H1 (cell line): ENCODE results near the gene NELL1. TPM values are rescaled to one million over a fixed set of nuclear protein-coding genes. Genes with fewer than 3 reads are reported as not detected.

Experiments
- CTCF ChIA-PET: fragments of 300-600 bp; sonication (Branson Sonifier 250); formaldehyde crosslinking; loops from one replicate; lab custom pipeline; 2021; ENCODE audit not compliant: partially characterized antibody; lab: Charles Lee
- POLR2A ChIA-PET: fragments of 300-600 bp; sonication (Branson Sonifier 250); formaldehyde crosslinking; loops from one replicate; lab custom pipeline; 2021; ENCODE audit warnings: inconsistent platforms; ENCODE audit not compliant: partially characterized antibody; lab: Charles Lee
- DNase-seq, 2 experiments: peaks; one replicate each; pipeline versions ENCODE4 v3.0.0 to v3.0.0-alpha.2; 2010 to 2022; ENCODE audit warnings: low spot score in 2 of 2, low read depth in 1 of 2, mixed read lengths in 1 of 2
- FAIRE-seq: peaks from 2 replicates; lab custom pipeline; 2011; peaks lifted over from hg19 to GRCh38; lab: Jason Lieb, UNC
- H2AFZ ChIP-seq: 2 replicates; pipeline ENCODE4 v1.8.1; 2012; ENCODE audit warnings: low read length, inconsistent platforms
- H2AK5ac ChIP-seq: 2 replicates; pipeline ENCODE4 v1.6.1; 2013; ENCODE audit warnings: low read depth, low read length
- H2BK120ac ChIP-seq: replicated peaks from 2 replicates; pipeline ENCODE3; 2013; ENCODE audit warnings: low read depth, low read length, inconsistent platforms
- H2BK12ac ChIP-seq: 2 replicates; pipeline ENCODE4 v1.6.1; 2013; ENCODE audit warnings: low read depth, low read length
- H2BK15ac ChIP-seq: 2 replicates; pipeline ENCODE4 v1.6.1; 2013; ENCODE audit warnings: low read length
- H2BK20ac ChIP-seq: 2 replicates; pipeline ENCODE4 v1.6.1; 2013; ENCODE audit warnings: low read length
- H2BK5ac ChIP-seq: 2 replicates; pipeline ENCODE4 v1.6.1; 2013; ENCODE audit warnings: low read depth, low read length
- H3K14ac ChIP-seq: 2 replicates; pipeline ENCODE4 v1.6.1; 2013; ENCODE audit warnings: inconsistent platforms; ENCODE audit not compliant: insufficient read length
- H3K18ac ChIP-seq: 2 replicates; pipeline ENCODE4 v1.6.1; 2013; ENCODE audit warnings: low read length; ENCODE audit errors: extremely low read depth
- H3K23ac ChIP-seq: 2 replicates; pipeline ENCODE4 v1.6.1; 2013; ENCODE audit warnings: inconsistent platforms; ENCODE audit not compliant: insufficient read length
- H3K23me2 ChIP-seq: 2 replicates; pipeline ENCODE4 v1.6.1; 2013; ENCODE audit warnings: low read depth, low read length
- H3K27ac ChIP-seq: 2 replicates; pipeline ENCODE4 v1.6.1; 2011; ENCODE audit warnings: low read depth, low read length, inconsistent platforms
- H3K27me3 ChIP-seq, 4 experiments: replicated peaks in 1 of 4; 1 replicate in 1 of 4; 2 replicates in 3 of 4; pipeline versions ENCODE4 v1.6.1 to v1.8.1; 2011 to 2013; ENCODE audit warnings: low read length in 3 of 4, mild to moderate bottlenecking in 3 of 4, inconsistent platforms in 2 of 4, mixed read lengths in 2 of 4, moderate library complexity in 1 of 4; ENCODE audit not compliant: control insufficient read depth in 3 of 4, insufficient read depth in 3 of 4; ENCODE audit errors: extremely low read depth in 1 of 4
- H3K36me3 ChIP-seq, 4 experiments: 2 replicates each; pipeline versions ENCODE4 v1.6.1 to v1.8.1; 2011 to 2013; ENCODE audit warnings: mild to moderate bottlenecking in 4 of 4, low read length in 3 of 4, moderate library complexity in 2 of 4, control low read depth in 1 of 4, inconsistent platforms in 1 of 4; ENCODE audit not compliant: insufficient read depth in 4 of 4, control insufficient read depth in 2 of 4
- H3K4ac ChIP-seq: replicated peaks from 2 replicates; pipeline ENCODE3; 2013; ENCODE audit warnings: low read length, low read depth, mixed read lengths, inconsistent platforms; ENCODE audit not compliant: insufficient read length
- H3K4me1 ChIP-seq, 4 experiments: replicated peaks in 1 of 4; 1 replicate in 1 of 4; 2 replicates in 3 of 4; pipeline versions ENCODE4 v1.6.1 to v1.8.1; 2011 to 2013; ENCODE audit warnings: low read length in 3 of 4, inconsistent platforms in 2 of 4, mixed read lengths in 1 of 4; ENCODE audit not compliant: insufficient read depth in 4 of 4, control insufficient read depth in 3 of 4
- H3K4me2 ChIP-seq, 2 experiments: 2 replicates each; pipeline versions ENCODE4 v1.6.1 to v1.8.1; 2011 to 2013; ENCODE audit warnings: low read depth in 2 of 2, low read length in 2 of 2, control low read depth in 1 of 2, inconsistent platforms in 1 of 2, mild to moderate bottlenecking in 1 of 2; ENCODE audit not compliant: insufficient read depth in 1 of 2
- H3K4me3 ChIP-seq, 4 experiments: fragments of 200-600, 300-600 bp in 1 of 4; sonication (generic), shearing (Covaris generic), sonication (Bioruptor Twin) in 1 of 4; 2 replicates each; pipeline versions ENCODE4 v1.5.1 to v1.8.1; 2011 to 2016; ENCODE audit warnings: low read length in 4 of 4, low read depth in 3 of 4, control low read depth in 2 of 4, inconsistent platforms in 2 of 4, mild to moderate bottlenecking in 2 of 4, mixed read lengths in 1 of 4, moderate library complexity in 1 of 4; ENCODE audit not compliant: insufficient read depth in 2 of 4; ENCODE audit errors: extremely low read depth in 1 of 4
- H3K56ac ChIP-seq: replicated peaks from 2 replicates; pipeline ENCODE3; 2013; ENCODE audit warnings: low read depth, mild to moderate bottlenecking, mixed read lengths, low read length, inconsistent platforms; ENCODE audit not compliant: insufficient read length
- H3K79me1 ChIP-seq: 2 replicates; pipeline ENCODE4 v1.6.1; 2013; ENCODE audit warnings: low read depth, low read length, control low read depth
- H3K79me2 ChIP-seq, 2 experiments: 2 replicates each; pipeline versions ENCODE4 v1.6.1 to v1.8.1; 2012 to 2013; ENCODE audit warnings: low read length in 2 of 2, mild to moderate bottlenecking in 2 of 2, inconsistent platforms in 1 of 2; ENCODE audit not compliant: insufficient read depth in 2 of 2, control insufficient read depth in 1 of 2
- H3K9ac ChIP-seq, 4 experiments: replicated peaks in 1 of 4; 1 replicate in 1 of 4; 2 replicates in 3 of 4; pipeline versions ENCODE4 v1.6.1 to v1.8.1; 2011 to 2013; ENCODE audit warnings: low read depth in 3 of 4, low read length in 3 of 4, control low read depth in 2 of 4, mild to moderate bottlenecking in 2 of 4, moderate library complexity in 2 of 4, inconsistent platforms in 1 of 4; ENCODE audit errors: extremely low read depth in 1 of 4
- H3K9me3 ChIP-seq, 2 experiments: 2 replicates each; pipeline versions ENCODE4 v1.6.1 to v1.8.1; 2012 to 2013; ENCODE audit warnings: mild to moderate bottlenecking in 2 of 2, moderate library complexity in 2 of 2, control low read depth in 1 of 2, inconsistent platforms in 1 of 2, low read depth in 1 of 2, low read length in 1 of 2, mixed read lengths in 1 of 2; ENCODE audit not compliant: insufficient read depth in 2 of 2
- H4K20me1 ChIP-seq, 2 experiments: replicated peaks in 1 of 2; 2 replicates each; pipeline versions ENCODE3 to v1.8.1; 2011 to 2013; ENCODE audit warnings: inconsistent platforms in 2 of 2, low read length in 2 of 2, mild to moderate bottlenecking in 1 of 2; ENCODE audit not compliant: insufficient read depth in 2 of 2, control insufficient read depth in 1 of 2
- H4K5ac ChIP-seq: 2 replicates; pipeline ENCODE4 v1.6.1; 2013; ENCODE audit warnings: low read length, low read depth, mixed read lengths, inconsistent platforms; ENCODE audit not compliant: insufficient read length
- H4K8ac ChIP-seq: 2 replicates; pipeline ENCODE4 v1.8.0; 2013; ENCODE audit warnings: mild to moderate bottlenecking, moderate library complexity, low read length, inconsistent platforms; ENCODE audit not compliant: insufficient read depth; ENCODE audit errors: extremely low read depth
- H4K91ac ChIP-seq: replicated peaks from 2 replicates; pipeline ENCODE3; 2013; ENCODE audit warnings: low read length, mixed read lengths, inconsistent platforms; ENCODE audit not compliant: insufficient read length
- CBX8 ChIP-seq: fragments of 300-800, 300-1000 bp; sonication (generic); IDR thresholded peaks from 2 replicates; pipeline ENCODE4 v1.7.1; 2016; ENCODE audit warnings: low read depth, low read length, borderline replicate concordance
- CREB1 ChIP-seq: IDR thresholded peaks from 2 replicates; pipeline ENCODE4 v1.6.1; 2012; ENCODE audit warnings: inconsistent platforms
- CTBP2 ChIP-seq: IDR thresholded peaks from 2 replicates; pipeline ENCODE4 v1.7.0; 2011; ENCODE audit warnings: borderline replicate concordance, mild to moderate bottlenecking, moderate library complexity, mixed read lengths, low read length; ENCODE audit not compliant: insufficient read depth, insufficient read length
- GTF2F1 ChIP-seq: IDR thresholded peaks from 2 replicates; pipeline ENCODE4 v1.6.1; 2012; ENCODE audit warnings: low read depth, low read length, improper control_type of control experiment, borderline replicate concordance
- KDM1A ChIP-seq: fragments of 200-600, 300-600 bp; sonication (generic); IDR thresholded peaks from 2 replicates; pipeline ENCODE4 v1.7.1; 2016; ENCODE audit warnings: mild to moderate bottlenecking, low read length, borderline replicate concordance
- KDM4A ChIP-seq: IDR thresholded peaks from one replicate; pipeline ENCODE4 v1.7.1; 2012; ENCODE audit warnings: low read depth, mild to moderate bottlenecking, moderate library complexity, low read length, inconsistent platforms; ENCODE audit not compliant: severe bottlenecking
- POU5F1 ChIP-seq: IDR thresholded peaks from 2 replicates; pipeline ENCODE4 v1.6.1; 2011; ENCODE audit warnings: low read depth, mild to moderate bottlenecking, low read length, moderate library complexity
- RAD21 ChIP-seq, 2 experiments: IDR thresholded peaks in 1 of 2; conservative IDR thresholded peaks in 1 of 2; 2 replicates each; pipeline ENCODE4 v1.6.1; 2011; ENCODE audit warnings: low read depth in 2 of 2, low read length in 2 of 2, improper control_type of control experiment in 1 of 2, inconsistent platforms in 1 of 2, mild to moderate bottlenecking in 1 of 2, moderate library complexity in 1 of 2
- SP1 ChIP-seq: IDR thresholded peaks from 2 replicates; pipeline ENCODE4 v1.6.1; 2011; ENCODE audit warnings: low read depth, low read length
- WGBS, 2 experiments: shearing (Covaris generic) in 1 of 2; methylation state at CpG; one replicate each; pipeline versions ENCODE4 v1.1.6 to v1.1.7; 2013 to 2015; ENCODE audit warnings: low lambda C conversion rate in 2 of 2, mixed read lengths in 2 of 2, inconsistent platforms in 1 of 2, low coverage in 1 of 2, missing lambda C conversion rate in 1 of 2; ENCODE audit not compliant: insufficient replicate concordance in 2 of 2, insufficient coverage in 1 of 2, insufficient read length in 1 of 2; ENCODE audit errors: extremely low coverage in 1 of 2, missing lambda C conversion rate in 1 of 2; 5-methylcytosine and 5-hydroxymethylcytosine counted together
- polyA plus RNA-seq, 7 experiments: library from polyadenylated mRNA; depleted of rRNA in 3 of 7; stranded (reverse) in 5 of 7; unstranded in 2 of 7; fragments of >200 nt in 5 of 7; fragments of 200-250 nt in 2 of 7; gene quantifications; 1 replicate in 5 of 7; 2 replicates in 1 of 7; 4 replicates in 1 of 7; pipeline versions ENCODE4 v1.2.1 to v1.2.3, GENCODE V29; 2011 to 2013; ENCODE audit warnings: missing spikeins in 2 of 7, mixed read lengths in 2 of 7
- total RNA-seq: library from RNA; stranded (reverse); fragmentation: NEBNext Ultra II Directional; extraction: Animal tissue kit (Norgen Biotek cat#: 25700); gene quantifications from 2 replicates; pipeline ENCODE4 v1.2.1, GENCODE V29; 2021

NELL1 gene
- total and polyA plus RNA-seq, 2 of the 8 experiments (the other 6 are each of a cell fraction or from before 2014, with no cell fraction given): 0.21 TPM; not detected in 1

GRCh38 chr11:21412652-21413383 lies 743.4 kb downstream of the NELL1 start:
- Histone ChIP-seq H2BK120ac (no peak overlapping the region), H3K4me2 (no peak overlapping the region), H4K91ac (no peak overlapping the region), H3K56ac (no peak overlapping the region), H3K18ac (no peak overlapping the region), H3K9ac (no peak overlapping the region), H3K79me2 (no peaks in the 10 kb centered on the region), H2BK15ac (no peak overlapping the region), H2BK20ac (no peak overlapping the region), H4K20me1 (no peaks in the 10 kb centered on the region), H3K23ac (no peak overlapping the region), H3K27me3 (no peaks in the 10 kb centered on the region), H2BK12ac (no peak overlapping the region), H3K79me1 (no peaks in the 10 kb centered on the region), H3K4ac (no peak overlapping the region), H2AFZ (no peak overlapping the region), H3K14ac (no peak overlapping the region), H3K4me3 (no peak overlapping the region), H3K9me3 (no peaks in the 10 kb centered on the region), H2AK5ac (no peak overlapping the region), H2BK5ac (no peak overlapping the region), H4K5ac (no peak overlapping the region), H3K23me2 (no peaks in the 10 kb centered on the region), H3K27ac (no peak overlapping the region), H4K8ac (no peak overlapping the region), H3K36me3 (no peaks in the 10 kb centered on the region), H3K4me1 (no peaks in the 10 kb centered on the region)
- ChIA-PET CTCF (no interaction called here), POLR2A (no interaction called here)
- DNase-seq (no peak), FAIRE-seq (no peak)
- 100% methylated on average over 5 of the region's 5 CpGs; no CpG with 5 or more reads in 1 of the 2 experiments for WGBS, 2 experiments
- TF ChIP-seq CTBP2 (no peak), KDM1A (no peak), KDM4A (no peak), SP1 (no peak), GTF2F1 (no peak), CBX8 (no peak), RAD21 (IDR thresholded peaks at IDR 0.05 in 1 of 2, conservative IDR thresholded peaks at IDR 0.05 in 1 of 2; ENCODE audit: low read depth in 2 of 2, low read length in 2 of 2) (no peak), POU5F1 (no peak), CREB1 (no peak)
